IPS-18c (cell line): ENCODE measurements around the gene LYAR.

Experiments
- H3K4me3 ChIP-seq: 2 replicates; pipeline ENCODE4 v1.7.0; 2013; ENCODE audit warnings: low read depth, mild to moderate bottlenecking, low read length, moderate library complexity; ENCODE audit not compliant: insufficient read depth
- H3K9me3 ChIP-seq: one replicate; pipeline ENCODE4 v1.6.1; 2013; ENCODE audit warnings: mild to moderate bottlenecking, low read length, moderate library complexity; ENCODE audit not compliant: control insufficient read depth, insufficient read depth

Gene LYAR

GRCh38 chr4:4289941-4290850, at the start of gene LYAR, which contains the start of gene ZBTB49:
Gene LYAR, minus strand, starts transcription at chr4:4290154. Its CDS starts 6,412 bp downstream, at chr4:4283742.
Gene ZBTB49, plus strand, starts transcription at chr4:4290251. Its CDS starts 9,695 bp downstream, at chr4:4299946.
- Histone ChIP-seq H3K9me3 (no peaks in the 10 kb centered on the region), H3K4me3 (peak within 1 kb of the TSS; percentile 95)

GRCh38 chr4:4339504-4340085, 49.6 kb upstream of the LYAR start:
- Histone ChIP-seq H3K9me3 (no peaks in the 10 kb centered on the region), H3K4me3 (no peak overlapping the region)

GRCh38 chr4:4338210-4339001, 48.5 kb upstream of the LYAR start:
- no peaks in the 10 kb centered on the region for H3K9me3 ChIP-seq
- no peak overlapping the region for H3K4me3 ChIP-seq

GRCh38 chr4:4334798-4335520, 45.0 kb upstream of the LYAR start:
- Histone ChIP-seq H3K4me3 (no peak overlapping the region), H3K9me3 (no peaks in the 10 kb centered on the region)

- H3K4me3 ChIP-seq = no peak overlapping the region
Measured at GRCh38 chr4:4333265-4333706, 43.3 kb upstream of the LYAR start.

GRCh38 chr4:4332529-4332928, 42.6 kb upstream of the LYAR start:
- no peaks in the 10 kb centered on the region for H3K9me3 ChIP-seq
- no peak overlapping the region for H3K4me3 ChIP-seq

More at GRCh38 chr4:4333265-4333706, 43.3 kb upstream of the LYAR start:
- no peaks in the 10 kb centered on the region for H3K9me3 ChIP-seq

- Histone ChIP-seq H3K4me3 (no peak overlapping the region), H3K9me3 (no peaks in the 10 kb centered on the region)
Measured at GRCh38 chr4:4330794-4331193, 40.8 kb upstream of the LYAR start.

- Histone ChIP-seq H3K9me3 (no peaks in the 10 kb centered on the region), H3K4me3 (no peak overlapping the region)
Measured at GRCh38 chr4:4329496-4329895, 39.5 kb upstream of the LYAR start.

GRCh38 chr4:4328840-4329239, 38.9 kb upstream of the LYAR start:
- H3K4me3 ChIP-seq = no peak overlapping the region
- no peaks in the 10 kb centered on the region for H3K9me3 ChIP-seq

- no peak overlapping the region for H3K4me3 ChIP-seq
- no peaks in the 10 kb centered on the region for H3K9me3 ChIP-seq
Measured at GRCh38 chr4:4328206-4328605, 38.3 kb upstream of the LYAR start.

- H3K9me3 ChIP-seq = no peaks in the 10 kb centered on the region
- no peak overlapping the region for H3K4me3 ChIP-seq
Measured at GRCh38 chr4:4327652-4328121, 37.7 kb upstream of the LYAR start.

- H3K4me3 ChIP-seq = no peak overlapping the region
- H3K9me3 ChIP-seq = no peaks in the 10 kb centered on the region
Measured at GRCh38 chr4:4326166-4326565, 36.2 kb upstream of the LYAR start.

GRCh38 chr4:4325321-4325720, 35.4 kb upstream of the LYAR start:
- Histone ChIP-seq H3K9me3 (no peaks in the 10 kb centered on the region), H3K4me3 (no peak overlapping the region)

GRCh38 chr4:4323705-4324534, 34.0 kb upstream of the LYAR start:
- no peaks in the 10 kb centered on the region for H3K9me3 ChIP-seq
- no peak overlapping the region for H3K4me3 ChIP-seq

GRCh38 chr4:4321951-4322688, 32.2 kb upstream of the LYAR start:
- Histone ChIP-seq H3K9me3 (no peaks in the 10 kb centered on the region), H3K4me3 (no peak overlapping the region)
